Activated CD4-positive, CD25-positive, alpha-beta regulatory T cell treated with anti-CD3 and anti-CD28 coated beads, Interleukin-2, amount 50 U/mL, for 24 hours (primary cell): ENCODE measurements around the gene PTGER1.
"Not testable (repeated sequence)": the region's sequence is repeated elsewhere in the genome, so short reads cannot be mapped to it uniquely, and the experiment has no call there.

ENCODE experiments used
- ATAC-seq, 2 donors: fragments of 150-1000 bp; cut with Tn5 transposase; one replicate each; pipeline ENCODE4 v1.10.0; 2021; ENCODE audit warnings: mild to moderate bottlenecking in 1 of 2, moderate library complexity in 1 of 2

Gene PTGER1

DNA sequence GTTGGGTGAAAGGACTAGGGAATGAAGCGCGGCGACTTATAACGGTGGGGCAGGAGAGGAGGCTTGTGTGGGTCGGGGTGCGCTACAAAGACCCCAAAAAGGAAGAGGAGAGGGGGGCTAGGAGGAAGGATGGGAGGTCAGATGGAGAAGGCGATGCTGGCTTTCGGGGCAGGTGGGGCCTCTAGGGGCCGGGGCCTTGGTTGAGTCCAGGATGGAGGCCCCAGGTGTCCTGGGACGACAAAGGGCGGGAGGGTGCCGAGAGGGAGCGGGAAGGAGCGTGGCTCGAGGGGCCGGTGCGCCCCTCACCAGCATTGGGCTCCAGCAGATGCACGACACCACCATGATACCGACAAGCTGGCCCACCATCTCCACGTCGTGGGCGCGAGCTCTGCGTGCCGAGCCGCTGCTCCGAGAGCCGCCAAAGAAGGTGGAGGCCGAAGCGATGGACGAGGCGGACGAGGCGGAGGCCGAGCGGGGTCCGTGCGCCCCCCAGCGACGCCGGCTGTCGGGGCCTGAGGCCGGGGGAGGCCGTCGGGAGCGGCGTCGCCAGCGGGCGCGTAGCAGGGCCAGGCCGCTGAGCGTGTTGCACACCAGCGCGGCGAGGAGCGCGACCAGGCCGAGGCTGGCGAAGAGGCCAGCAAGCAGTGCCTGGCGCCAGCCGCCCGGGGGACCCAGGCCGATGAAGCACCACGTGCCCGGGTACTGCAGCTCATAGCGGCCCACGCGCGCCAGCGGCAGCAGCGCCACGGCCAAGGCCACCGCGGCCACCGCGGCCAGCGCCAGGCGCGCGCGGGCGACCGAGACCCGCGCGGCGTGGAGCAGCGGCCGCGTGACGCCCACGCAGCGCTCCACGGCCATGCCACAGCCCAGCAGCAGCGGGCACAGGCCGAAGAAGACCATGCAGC lies 1.8 kb downstream of the PTGER1 start:
- no peak for ATAC-seq

DNA sequence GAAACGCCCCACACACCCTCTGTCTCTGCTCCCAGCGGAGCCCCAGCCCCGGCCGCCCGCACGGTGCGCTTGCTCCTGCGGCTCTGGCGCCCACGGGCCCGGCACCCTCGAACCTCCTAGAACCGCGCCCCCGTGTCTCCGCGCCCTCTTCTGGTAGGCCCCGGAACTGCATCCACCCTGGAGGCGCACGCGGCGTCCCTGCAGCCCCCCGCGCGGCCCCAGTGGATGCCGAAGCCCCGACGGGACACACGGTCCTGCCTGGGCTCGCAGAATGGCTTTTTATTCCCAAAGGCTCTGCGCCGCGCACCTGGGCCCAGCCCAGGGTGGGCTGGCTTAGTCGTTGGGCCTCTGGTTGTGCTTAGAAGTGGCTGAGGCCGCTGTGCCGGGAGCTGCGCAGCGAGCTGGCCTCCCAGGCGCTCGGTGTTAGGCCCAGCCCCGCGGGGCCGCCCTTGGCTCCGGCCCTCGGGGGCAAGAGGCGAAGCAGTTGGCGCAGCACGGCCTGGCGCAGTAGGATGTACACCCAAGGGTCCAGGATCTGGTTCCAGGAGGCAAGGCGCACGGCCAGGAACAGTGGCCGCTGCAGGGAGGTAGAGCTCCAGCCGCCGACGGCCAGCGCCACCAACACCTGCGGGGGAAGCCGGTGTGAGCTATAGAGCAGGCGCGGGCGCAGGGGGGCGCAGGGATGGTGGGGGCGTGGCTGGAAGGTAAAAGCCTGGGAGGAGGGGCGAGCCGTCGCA lies 2.8 kb downstream of the PTGER1 start:
- peak; percentile 72 for ATAC-seq

DNA sequence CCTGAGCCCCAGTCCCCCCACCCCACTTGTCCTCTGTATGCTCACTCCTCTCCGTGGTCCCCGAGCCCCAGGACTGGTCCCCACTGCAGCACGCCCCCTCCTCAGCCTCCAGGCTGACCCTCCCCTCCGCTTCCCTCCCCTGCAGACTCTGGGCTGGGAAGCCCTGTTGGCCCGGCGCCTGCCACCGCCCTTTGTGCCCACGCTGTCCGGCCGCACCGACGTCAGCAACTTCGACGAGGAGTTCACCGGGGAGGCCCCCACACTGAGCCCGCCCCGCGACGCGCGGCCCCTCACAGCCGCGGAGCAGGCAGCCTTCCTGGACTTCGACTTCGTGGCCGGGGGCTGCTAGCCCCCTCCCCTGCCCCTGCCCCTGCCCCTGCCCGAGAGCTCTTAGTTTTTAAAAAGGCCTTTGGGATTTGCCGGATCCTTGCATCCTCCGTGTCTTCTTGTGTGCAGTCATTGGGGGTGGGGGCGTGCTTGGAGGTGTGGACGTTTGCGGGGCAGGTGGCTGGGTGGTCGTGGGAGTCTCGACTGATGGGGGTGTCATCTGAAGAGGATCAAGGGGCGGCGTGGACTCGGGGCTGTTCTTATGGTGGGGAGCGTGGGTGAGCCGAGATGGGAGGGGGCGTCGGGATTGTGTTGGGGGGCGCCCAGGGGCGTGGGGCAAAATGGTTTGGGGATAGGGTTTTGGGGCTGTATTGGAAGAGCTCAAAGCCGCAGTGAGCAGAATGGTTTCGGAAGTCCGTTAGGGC lies 3.5 kb downstream of the PTGER1 start:
- no peak for ATAC-seq

DNA sequence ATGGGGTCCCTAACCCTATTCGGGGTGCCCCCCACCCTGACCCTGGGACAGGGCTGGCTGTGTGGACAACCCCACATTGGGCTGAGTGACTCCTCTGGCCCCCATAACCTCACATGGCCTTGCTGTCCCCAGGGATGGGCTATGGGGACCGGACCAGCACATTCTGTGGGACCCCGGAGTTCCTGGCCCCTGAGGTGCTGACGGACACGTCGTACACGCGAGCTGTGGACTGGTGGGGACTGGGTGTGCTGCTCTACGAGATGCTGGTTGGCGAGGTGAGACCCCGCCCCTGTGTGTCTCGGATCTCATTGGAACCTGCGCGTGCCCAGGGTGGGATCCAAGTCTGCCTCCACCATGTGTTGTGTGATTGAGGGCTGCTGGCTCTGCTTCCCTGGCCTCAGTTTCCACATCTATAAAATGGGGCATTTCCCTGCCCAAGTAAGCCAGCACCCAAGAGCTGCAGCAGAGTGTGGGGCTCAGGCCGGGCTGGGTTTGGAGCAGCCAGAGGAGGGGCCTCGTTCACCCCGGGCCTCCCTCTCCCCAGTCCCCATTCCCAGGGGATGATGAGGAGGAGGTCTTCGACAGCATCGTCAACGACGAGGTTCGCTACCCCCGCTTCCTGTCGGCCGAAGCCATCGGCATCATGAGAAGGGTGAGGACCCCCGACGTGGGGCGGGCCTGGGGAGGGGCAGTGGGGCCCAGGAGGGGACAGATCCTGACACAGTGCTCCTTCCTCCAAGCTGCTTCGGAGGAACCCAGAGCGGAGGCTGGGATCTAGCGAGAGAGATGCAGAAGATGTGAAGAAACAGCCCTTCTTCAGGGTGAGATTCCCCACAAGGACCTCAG lies 4.9 kb downstream of the PTGER1 start:
- no peak for ATAC-seq

DNA sequence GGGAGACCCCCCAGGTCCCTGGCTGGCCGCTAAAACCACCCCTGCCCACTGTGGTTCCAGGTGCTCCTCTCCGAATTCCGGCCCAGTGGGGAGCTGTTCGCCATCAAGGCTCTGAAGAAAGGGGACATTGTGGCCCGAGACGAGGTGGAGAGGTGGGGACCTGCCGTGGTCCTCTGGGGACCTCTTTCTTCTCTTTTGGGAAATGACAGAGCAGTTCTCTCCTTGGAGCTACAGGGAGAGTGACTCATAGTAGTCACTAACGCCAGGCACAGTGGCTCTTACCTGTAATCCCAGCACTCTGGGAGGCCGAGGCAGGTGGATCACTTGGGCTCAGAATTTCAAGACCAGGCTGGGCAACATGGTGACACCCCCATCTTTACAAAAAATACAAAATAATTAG lies 7.3 kb downstream of the PTGER1 start:
- no peak for ATAC-seq

DNA sequence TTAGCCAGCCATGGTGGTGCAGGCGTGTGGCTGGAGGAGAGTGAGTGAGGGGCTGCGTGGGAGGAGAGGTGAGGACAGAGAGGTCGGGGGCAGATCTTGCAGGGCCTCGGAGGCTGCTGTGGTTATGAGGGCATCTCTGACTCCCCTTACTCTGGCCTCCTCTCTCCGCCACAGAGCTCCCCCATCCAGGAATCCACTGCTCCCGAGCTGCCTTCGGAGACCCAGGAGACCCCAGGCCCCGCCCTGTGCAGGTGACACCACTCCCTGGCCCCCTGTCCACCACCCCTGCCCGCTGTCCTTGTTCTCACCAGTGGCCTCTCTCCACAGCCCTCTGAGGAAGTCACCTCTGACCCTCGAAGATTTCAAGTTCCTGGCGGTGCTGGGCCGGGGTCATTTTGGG lies 7.8 kb downstream of the PTGER1 start:
- no peak for ATAC-seq

DNA sequence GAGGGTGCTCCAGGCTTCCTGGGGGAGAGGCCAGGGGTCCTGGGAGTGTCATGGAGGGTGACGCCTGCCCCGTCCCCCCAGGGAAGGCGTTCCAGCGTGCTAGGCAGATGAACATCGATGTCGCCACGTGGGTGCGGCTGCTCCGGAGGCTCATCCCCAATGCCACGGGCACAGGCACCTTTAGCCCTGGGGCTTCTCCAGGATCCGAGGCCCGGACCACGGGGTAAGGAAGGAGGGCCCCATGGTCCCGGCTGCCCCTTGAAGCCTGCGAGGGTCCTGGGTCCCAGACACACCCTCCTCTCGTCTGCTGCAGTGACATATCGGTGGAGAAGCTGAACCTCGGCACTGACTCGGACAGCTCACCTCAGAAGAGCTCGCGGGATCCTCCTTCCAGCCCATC lies 11.4 kb downstream of the PTGER1 start:
- ATAC-seq = no peak

DNA sequence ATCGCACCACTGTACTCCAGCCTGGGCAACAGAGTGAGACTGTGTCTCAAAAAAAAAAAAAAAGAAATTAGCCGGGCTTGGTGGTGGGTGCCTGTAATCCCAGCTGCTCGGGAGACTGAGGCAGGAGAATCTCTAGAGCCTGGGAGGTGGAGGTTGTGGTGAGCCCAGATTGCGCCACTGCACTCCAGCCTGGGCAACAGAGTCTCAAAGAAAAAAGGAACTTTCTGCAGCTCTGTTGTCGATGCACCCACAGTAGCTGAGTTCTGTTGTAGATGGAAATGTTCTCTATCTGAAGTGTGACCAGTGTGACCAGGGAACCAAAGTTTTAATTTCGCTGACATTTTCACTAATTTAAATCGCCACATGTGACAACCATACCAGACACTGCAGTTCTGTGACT lies 12.8 kb downstream of the PTGER1 start:
- not testable (repeated sequence) for ATAC-seq

DNA sequence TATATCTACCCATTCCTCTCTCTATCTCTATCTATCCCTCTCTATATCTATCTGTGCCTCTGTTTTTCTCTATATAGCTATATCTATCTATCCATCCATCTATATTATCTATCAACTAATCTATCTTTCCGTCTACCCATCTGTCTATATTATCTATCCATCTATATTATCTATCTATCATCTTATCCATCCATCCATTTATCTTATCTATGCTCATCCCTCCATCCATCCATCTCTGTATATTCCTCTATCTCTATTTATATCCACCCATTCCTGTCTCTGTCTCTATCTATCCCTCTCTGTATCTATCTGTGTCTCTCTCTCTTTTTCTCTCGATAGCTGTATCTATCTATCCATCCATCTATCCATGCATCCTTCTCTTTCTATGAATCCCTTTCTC lies 14.2 kb downstream of the PTGER1 start:
- ATAC-seq = no peak

DNA sequence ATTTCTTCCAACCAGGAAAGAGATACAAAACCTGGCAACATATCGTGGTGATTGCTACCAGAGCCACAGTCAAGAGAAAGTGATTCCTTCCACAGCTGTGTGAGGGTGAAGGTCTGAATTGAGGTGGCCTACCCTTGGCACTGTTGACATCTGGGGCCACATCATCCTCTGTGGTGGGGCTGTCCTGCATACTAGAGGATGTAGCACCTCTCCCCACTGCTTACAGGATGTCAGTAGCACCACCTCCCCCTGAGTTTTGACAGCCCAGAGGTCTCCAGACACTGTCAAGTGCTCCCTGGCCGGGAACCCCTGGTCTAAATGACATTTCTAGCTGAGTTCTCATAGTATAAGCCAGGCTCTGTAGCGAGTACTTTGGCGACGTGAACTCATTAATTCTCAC lies 15.5 kb downstream of the PTGER1 start:
- peak in 1 of 2 donors; percentile 25 for ATAC-seq

DNA sequence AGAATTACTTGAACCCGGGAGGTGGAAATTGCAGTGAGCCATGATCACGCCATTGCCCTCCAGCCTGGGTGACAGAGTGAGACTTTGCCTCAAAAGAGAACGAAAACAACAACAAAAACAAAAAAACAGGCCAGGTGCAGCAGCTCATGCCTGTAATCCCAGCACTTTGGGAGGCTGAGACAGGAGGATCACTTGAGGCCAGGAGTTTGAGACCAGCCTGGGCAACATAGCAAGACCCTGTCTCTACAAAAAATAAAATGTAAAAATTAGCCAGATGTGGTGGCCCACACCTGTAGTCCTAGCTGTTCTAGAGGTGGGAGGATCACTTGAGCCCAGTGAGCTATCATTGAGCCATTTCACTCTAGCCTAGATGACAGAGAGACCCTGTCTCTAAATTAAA lies 22.9 kb downstream of the PTGER1 start:
- ATAC-seq = not testable (repeated sequence)

DNA sequence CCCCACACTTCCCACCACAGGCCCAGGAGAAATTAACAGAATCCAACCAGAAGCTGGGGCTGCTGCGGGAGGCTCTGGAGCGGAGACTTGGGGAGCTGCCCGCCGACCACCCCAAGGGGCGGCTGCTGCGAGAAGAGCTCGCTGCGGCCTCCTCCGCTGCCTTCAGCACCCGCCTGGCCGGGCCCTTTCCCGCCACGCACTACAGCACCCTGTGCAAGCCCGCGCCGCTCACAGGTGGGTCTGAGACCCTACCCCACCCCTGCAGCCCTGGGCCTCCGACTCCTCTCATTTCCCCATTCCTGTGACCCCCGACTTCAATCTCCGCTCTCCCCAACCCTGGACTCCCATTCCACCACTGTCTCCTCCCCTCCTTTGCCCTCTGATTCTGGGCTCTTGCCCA lies 24.3 kb downstream of the PTGER1 start:
- ATAC-seq = no peak

DNA sequence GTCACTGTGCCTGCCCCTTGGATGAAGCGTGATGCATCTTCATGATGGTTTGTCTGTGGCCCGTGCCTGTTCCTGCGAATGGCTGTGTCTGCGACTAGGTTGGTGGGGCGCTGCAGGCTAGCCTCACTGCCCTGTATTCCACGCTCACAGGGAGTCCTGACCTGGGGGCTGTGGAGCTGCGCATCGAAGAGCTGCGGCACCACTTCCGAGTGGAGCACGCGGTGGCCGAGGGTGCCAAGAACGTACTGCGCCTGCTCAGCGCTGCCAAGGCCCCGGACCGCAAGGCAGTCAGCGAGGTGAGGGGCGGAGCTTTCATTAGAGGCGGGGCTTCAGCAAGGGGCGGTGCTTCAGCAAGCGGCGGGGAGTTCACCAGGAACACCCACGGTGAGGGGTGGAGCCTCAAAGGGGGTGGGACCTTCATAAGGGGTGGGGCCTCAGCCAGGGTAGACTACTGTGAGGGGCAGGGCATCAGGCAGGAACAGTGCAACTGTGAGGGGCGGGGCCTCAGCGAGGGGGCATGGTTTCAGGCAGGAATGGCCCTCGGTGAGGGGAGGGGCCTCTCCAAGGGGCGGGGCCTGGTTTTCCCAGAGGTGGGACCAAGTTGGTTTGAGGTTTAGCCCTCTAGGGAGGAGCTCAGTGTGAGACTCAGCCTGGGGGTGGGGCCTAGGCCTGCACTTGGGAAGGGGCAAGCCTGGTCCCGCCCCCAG lies 24.8 kb downstream of the PTGER1 start:
- peak; percentile 63 to 76 for ATAC-seq

DNA sequence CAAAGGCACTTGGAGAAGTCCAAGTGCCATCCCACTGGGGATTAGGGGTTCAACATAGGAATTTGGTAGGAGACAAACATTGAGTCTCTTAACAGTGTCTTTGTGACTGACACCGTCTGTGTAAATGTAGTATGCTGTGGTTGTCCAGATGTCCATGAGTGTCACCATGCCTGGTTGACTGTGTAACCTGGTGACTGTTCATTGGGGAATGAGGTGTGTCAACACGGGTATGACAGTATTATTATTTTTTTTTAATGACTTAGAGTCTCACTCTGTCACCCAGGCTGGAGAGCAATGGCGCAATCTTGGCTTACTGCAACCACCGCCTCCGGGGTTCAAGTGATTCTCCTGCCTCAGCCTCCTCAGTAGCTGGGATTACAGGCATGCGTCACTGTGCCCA lies 25.8 kb downstream of the PTGER1 start:
- ATAC-seq = no peak

DNA sequence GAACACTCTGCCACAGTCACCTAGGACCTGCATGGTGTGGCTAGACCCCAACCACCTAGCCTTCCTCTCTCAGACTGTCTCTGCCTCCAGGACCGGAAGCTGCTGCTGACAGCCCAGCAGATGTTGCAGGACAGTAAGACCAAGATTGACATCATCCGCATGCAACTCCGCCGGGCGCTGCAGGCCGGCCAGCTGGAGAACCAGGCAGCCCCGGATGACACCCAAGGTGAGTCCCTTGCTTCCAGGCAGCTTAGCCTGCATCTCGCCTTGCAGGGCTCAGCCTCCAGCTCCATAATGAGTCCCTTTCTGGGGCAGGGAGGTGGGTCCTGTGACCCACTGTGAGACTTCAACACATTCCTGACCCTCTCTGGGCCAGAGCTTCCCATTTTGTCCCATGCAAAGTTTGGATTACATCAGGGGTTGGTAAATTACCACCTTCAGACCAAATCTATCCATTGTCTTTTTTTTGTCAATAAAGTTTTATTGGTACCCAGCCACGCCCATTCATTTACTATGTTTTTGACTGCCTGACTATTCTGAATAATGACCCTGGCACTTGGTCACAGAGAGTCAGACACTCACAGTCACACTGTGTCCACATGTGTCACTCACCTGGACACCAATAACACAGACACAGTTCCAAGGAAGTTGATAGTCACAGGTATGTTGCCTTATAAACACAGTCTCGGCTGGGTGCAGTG lies 28.7 kb downstream of the PTGER1 start:
- ATAC-seq = no peak

DNA sequence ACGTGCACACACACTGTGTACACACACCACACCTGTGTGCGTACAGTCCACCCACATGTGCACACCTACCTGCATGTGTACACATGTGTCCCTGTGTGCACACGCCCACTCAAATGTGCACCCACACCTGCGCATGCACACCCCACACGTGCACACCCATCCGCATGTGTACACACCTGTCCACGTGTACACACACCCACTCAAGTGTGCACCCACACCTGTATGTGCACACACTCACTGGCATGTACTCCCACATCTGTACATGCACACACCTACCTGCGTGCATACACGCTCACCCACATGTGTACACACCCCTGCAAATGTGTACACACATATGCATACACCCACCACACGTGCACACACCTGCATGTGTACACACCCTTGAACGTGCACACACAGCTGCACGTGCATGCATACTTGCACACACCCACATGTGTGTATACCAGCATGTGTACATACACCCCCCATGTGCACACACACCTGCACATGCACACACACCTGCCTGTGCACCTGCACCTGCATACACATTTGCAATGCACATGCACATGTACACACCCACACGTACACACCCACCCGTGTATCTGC lies 31.4 kb downstream of the PTGER1 start:
- ATAC-seq = no peak

DNA sequence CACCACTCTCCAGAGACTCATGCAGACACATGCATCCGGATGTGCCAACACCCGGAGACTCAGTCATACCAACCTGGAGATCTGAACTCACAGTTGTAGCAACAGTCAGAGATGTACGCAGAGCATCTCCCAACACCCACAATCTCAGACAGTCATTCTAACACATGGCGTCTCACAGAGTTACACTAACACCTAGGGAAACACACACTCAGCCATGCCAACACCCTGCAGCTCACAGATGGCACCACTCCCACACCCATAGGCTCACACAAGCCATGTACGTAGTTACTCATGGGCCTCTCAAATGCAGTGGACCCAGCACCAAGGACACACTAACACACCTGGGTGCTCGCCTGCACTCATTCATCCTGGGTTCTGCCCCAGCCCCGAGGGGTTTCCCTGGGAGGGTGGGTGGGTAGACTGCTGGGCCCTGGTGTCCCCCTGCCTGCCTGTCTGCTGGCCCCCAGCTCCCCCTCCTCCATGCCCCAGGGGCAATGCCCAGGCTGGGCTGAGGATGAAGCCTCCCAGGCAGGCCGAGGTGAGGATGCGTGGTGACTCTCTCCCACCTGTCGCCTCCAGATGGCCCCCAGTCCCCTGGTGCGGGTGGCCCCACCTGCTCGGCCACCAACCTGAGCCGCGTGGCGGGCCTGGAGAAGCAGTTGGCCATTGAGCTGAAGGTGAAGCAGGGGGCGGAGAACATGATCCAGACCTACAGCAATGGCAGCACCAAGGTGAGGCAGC lies 32.1 kb downstream of the PTGER1 start:
- no peak for ATAC-seq

DNA sequence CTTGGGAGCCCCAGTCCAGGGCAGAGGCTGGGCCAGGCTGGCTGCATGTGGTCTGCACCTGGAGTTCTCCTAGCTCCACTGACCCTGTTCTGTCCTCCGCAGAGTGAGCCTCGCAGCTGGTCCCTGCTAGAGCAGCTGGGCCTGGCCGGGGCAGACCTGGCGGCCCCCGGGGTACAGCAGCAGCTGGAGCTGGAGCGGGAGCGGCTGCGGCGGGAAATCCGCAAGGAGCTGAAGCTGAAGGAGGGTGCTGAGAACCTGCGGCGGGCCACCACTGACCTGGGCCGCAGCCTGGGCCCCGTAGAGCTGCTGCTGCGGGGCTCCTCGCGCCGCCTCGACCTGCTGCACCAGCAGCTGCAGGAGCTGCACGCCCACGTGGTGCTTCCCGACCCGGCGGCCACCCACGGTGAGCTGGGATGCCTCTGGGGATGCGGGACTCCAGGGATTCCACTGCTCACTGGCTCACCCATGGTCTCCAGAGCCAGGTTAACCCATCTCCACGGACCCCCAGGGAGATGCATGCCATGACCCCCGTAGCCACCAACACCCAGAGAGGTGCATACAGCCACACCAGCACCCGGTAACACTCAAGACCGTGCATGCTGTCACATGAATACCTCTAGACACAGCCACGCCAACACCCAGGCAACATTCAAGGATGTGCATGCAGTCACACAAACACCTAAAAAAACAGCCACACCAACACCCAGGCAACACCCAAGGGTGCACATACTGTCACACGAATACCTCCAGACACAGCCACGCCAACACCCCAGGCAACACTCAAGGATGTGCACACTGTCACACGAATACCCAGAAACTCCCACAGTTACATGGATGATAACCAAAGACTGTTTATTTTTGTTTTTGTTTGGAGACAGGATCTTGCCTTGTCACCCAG lies 33.9 kb downstream of the PTGER1 start:
- ATAC-seq = no peak

DNA sequence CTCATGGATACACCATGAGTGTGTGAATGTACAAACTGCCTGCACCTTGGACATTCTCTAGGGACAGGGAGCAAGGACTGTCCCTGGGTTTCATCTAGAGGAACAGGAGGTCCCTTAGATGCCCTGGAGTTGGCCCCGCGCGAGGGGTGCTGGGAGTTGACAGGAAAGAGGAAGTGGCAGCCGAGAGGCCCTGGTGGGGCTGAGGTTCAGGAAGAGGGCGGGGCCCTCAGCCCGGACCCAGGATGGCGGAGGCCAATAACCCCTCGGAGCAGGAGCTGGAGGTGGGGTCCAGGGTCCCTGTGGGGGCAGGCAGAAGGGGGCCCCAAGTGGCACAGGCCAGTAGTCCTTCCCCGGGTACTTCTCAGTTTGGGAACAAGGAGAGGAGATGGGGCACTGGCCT lies 35.1 kb downstream of the PTGER1 start:
- ATAC-seq = peak; percentile 97 to 98
